HepG2 (cell line): ENCODE measurements around the gene FBF1. TPM values are rescaled to one million over a fixed set of nuclear protein-coding genes. Genes with fewer than 3 reads are reported as not detected.

Experiments used
- ATF3 ChIP-seq: sonication (generic); formaldehyde crosslinking; IDR thresholded peaks from 2 replicates; pipeline ENCODE4 v1.4.0; 2020; ENCODE audit warnings: missing genetic modification reagents
- HMGXB3 ChIP-seq: sonication (generic); formaldehyde crosslinking; IDR thresholded peaks from 2 replicates; pipeline ENCODE4 v1.4.0; 2020; ENCODE audit warnings: missing genetic modification reagents, borderline replicate concordance
- HNRNPK ChIP-seq: fragments of 200-400 bp; formaldehyde crosslinking; IDR thresholded peaks from 2 replicates; pipeline ENCODE4 v1.6.1; 2018; ENCODE audit warnings: low read length, low read depth, moderate library complexity, mild to moderate bottlenecking; ENCODE audit not compliant: poor library complexity, severe bottlenecking
- NR0B2 ChIP-seq: sonication (generic); formaldehyde crosslinking; IDR thresholded peaks from 2 replicates; pipeline ENCODE4 v1.4.0; 2020; ENCODE audit warnings: mild to moderate bottlenecking, missing genetic modification reagents
- RNF2 ChIP-seq: fragments of 450-650 bp; conservative IDR thresholded peaks from 2 replicates; pipeline ENCODE4 v1.6.1; 2016; ENCODE audit warnings: low read depth
- SIN3B ChIP-seq: fragments of 150-350 bp; IDR thresholded peaks from 2 replicates; pipeline ENCODE4 v1.6.1; 2014; ENCODE audit warnings: low read length
- SP5 ChIP-seq: IDR thresholded peaks from 2 replicates; pipeline ENCODE4 v1.6.1; 2016; ENCODE audit warnings: low read depth, borderline replicate concordance
- YEATS4 ChIP-seq: sonication (generic); formaldehyde crosslinking; IDR thresholded peaks from 2 replicates; pipeline ENCODE4 v1.4.0; 2020; ENCODE audit warnings: missing genetic modification reagents, borderline replicate concordance
- YY1 ChIP-seq: IDR thresholded peaks from 2 replicates; pipeline ENCODE4 v1.6.1; 2011; ENCODE audit warnings: low read length, low read depth, moderate library complexity, mild to moderate bottlenecking; ENCODE audit not compliant: insufficient read depth, insufficient replicate concordance
- ZNF160 ChIP-seq: sonication (generic); formaldehyde crosslinking; IDR thresholded peaks from 2 replicates; pipeline ENCODE4 v1.8.0; 2022; ENCODE audit warnings: mild to moderate bottlenecking, inconsistent platforms, missing genetic modification reagents
- ZNF225 ChIP-seq: sonication (generic); formaldehyde crosslinking; IDR thresholded peaks from 2 replicates; pipeline ENCODE4 v1.4.0; 2020; ENCODE audit warnings: mild to moderate bottlenecking, missing genetic modification reagents
- ZNF331 ChIP-seq: sonication (generic); formaldehyde crosslinking; IDR thresholded peaks from 2 replicates; pipeline ENCODE4 v1.4.0; 2020; ENCODE audit warnings: missing genetic modification reagents
- ZNF496 ChIP-seq: sonication (generic); formaldehyde crosslinking; IDR thresholded peaks from 2 replicates; pipeline ENCODE4 v1.8.1; 2023; ENCODE audit warnings: mild to moderate bottlenecking, moderate library complexity, missing genetic modification reagents; ENCODE audit not compliant: insufficient replicate concordance
- ZNF510 ChIP-seq: sonication (generic); formaldehyde crosslinking; IDR thresholded peaks from 2 replicates; pipeline ENCODE4 v1.4.0; 2020; ENCODE audit warnings: low read depth, mild to moderate bottlenecking, missing genetic modification reagents
- ZNF558 ChIP-seq: sonication (generic); formaldehyde crosslinking; IDR thresholded peaks from 2 replicates; pipeline ENCODE4 v1.9.0; 2022; ENCODE audit warnings: mild to moderate bottlenecking, missing genetic modification reagents, borderline replicate concordance
- ZNF672 ChIP-seq: sonication (generic); formaldehyde crosslinking; IDR thresholded peaks from 2 replicates; pipeline ENCODE4 v1.8.1; 2022; ENCODE audit warnings: missing genetic modification reagents
- ZNF674 ChIP-seq: sonication (generic); formaldehyde crosslinking; IDR thresholded peaks from 2 replicates; pipeline ENCODE4 v1.5.0; 2020; ENCODE audit warnings: low read depth, mild to moderate bottlenecking, missing genetic modification reagents
- ZSCAN31 ChIP-seq: sonication (generic); formaldehyde crosslinking; IDR thresholded peaks from 2 replicates; pipeline ENCODE4 v1.5.0; 2020; ENCODE audit warnings: low read depth, mild to moderate bottlenecking, missing genetic modification reagents
- ZZZ3 ChIP-seq: sonication (generic); formaldehyde crosslinking; IDR thresholded peaks from 2 replicates; pipeline ENCODE4 v1.4.0; 2020; ENCODE audit warnings: missing genetic modification reagents, mild to moderate bottlenecking, borderline replicate concordance
- polyA plus RNA-seq, 8 experiments: library from polyadenylated mRNA; depleted of rRNA in 3 of 8; stranded (reverse) in 7 of 8; unstranded in 1 of 8; fragments of >200 nt; fragmentation: Illumina TruSeq in 4 of 8; extraction: Trizol in 4 of 8; gene quantifications; 2 replicates each; pipeline versions ENCODE4 v1.2.1 to v1.2.3, GENCODE V29; 2011 to 2016; ENCODE audit warnings: low read depth in 4 of 8, missing spikeins in 1 of 8, mixed read lengths in 1 of 8; ENCODE audit not compliant: insufficient read depth in 1 of 8
- total RNA-seq, 5 experiments: library from RNA; depleted of rRNA; stranded (reverse); fragments of >200 nt; fragmentation: Illumina TruSeq; extraction: Trizol; gene quantifications; 2 replicates each; pipeline ENCODE4 v1.2.3, GENCODE V29; 2016; ENCODE audit warnings: low read depth in 1 of 5
- TF ChIP-seq, protein P1 (sequence below): sonication (generic); formaldehyde crosslinking; IDR thresholded peaks from 2 replicates; pipeline ENCODE4 v1.4.0; 2020; ENCODE audit warnings: mild to moderate bottlenecking, low read depth, missing genetic modification reagents
- TF ChIP-seq, protein P2 (sequence below): sonication (generic); formaldehyde crosslinking; IDR thresholded peaks from 2 replicates; pipeline ENCODE4 v1.8.1; 2023; ENCODE audit warnings: mild to moderate bottlenecking, missing genetic modification reagents

Gene FBF1
- total and polyA plus RNA-seq, 2 of the 13 experiments (the other 11 are each of a cell fraction or from before 2014, with no cell fraction given) = 2.4 to 8.1 TPM

- TF ChIP-seq HMGXB3 (no peak), ATF3 (CRISPR knock-in tag) (peak; percentile 70), ZNF510 (CRISPR knock-in tag) (peak; percentile 81), RNF2 (peak; percentile 89; the same call in 1 of the 2 replicates), ZNF558 (CRISPR knock-in tag) (no peak), SP5 (CRISPR knock-in tag) (no peak), ZNF160 (CRISPR knock-in tag) (peak; percentile 53; the same call in 1 of the 2 replicates), YEATS4 (CRISPR knock-in tag) (peak; percentile 90), NR0B2 (CRISPR knock-in tag) (peak; percentile 66; the same call in 1 of the 2 replicates), ZNF496 (CRISPR knock-in tag) (no peak), ZSCAN31 (CRISPR knock-in tag) (0 out of 2 replicates have a peak, but pooled peaks have one; percentile 54), ZNF674 (peak; percentile 88; the same call in 1 of the 2 replicates), YY1 (peak; percentile 90), ZNF225 (peak; percentile 53; the same call in 1 of the 2 replicates), ZZZ3 (CRISPR knock-in tag) (peak; percentile 82; the same call in 1 of the 2 replicates), SIN3B (0 out of 2 replicates have a peak, but pooled peaks have one; percentile 36), ZNF331 (CRISPR knock-in tag) (peak; percentile 77; the same call in 1 of the 2 replicates), HNRNPK (peak; percentile 48), ZNF672 (CRISPR knock-in tag) (peak; percentile 84; the same call in 1 of the 2 replicates)
- TF ChIP-seq, protein P1, sequence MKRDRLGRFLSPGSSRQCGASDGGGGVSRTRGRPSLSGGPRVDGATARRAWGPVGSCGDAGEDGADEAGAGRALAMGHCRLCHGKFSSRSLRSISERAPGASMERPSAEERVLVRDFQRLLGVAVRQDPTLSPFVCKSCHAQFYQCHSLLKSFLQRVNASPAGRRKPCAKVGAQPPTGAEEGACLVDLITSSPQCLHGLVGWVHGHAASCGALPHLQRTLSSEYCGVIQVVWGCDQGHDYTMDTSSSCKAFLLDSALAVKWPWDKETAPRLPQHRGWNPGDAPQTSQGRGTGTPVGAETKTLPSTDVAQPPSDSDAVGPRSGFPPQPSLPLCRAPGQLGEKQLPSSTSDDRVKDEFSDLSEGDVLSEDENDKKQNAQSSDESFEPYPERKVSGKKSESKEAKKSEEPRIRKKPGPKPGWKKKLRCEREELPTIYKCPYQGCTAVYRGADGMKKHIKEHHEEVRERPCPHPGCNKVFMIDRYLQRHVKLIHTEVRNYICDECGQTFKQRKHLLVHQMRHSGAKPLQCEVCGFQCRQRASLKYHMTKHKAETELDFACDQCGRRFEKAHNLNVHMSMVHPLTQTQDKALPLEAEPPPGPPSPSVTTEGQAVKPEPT (CRISPR knock-in tag) = 0 out of 2 replicates have a peak, but pooled peaks have one; percentile 69
- TF ChIP-seq, protein P2, sequence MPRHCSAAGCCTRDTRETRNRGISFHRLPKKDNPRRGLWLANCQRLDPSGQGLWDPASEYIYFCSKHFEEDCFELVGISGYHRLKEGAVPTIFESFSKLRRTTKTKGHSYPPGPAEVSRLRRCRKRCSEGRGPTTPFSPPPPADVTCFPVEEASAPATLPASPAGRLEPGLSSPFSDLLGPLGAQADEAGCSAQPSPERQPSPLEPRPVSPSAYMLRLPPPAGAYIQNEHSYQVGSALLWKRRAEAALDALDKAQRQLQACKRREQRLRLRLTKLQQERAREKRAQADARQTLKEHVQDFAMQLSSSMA = no peak
Measured at GRCh38 chr17:75896415-75897159, 44.3 kb downstream of the FBF1 start, which contains the start of gene TRIM65 (continued).
